ENCODE data around the gene DAP. TPM values are rescaled to one million over a fixed set of nuclear protein-coding genes. Genes with fewer than 3 reads are reported as not detected.

The DAP gene
- total and polyA plus RNA-seq, 10 of the 15 experiments (the other 5 are each of a cell fraction or from before 2014, with no cell fraction given): 12.9 to 130 (median 49.9) TPM

GRCh38 chr5:10691826-10692785 lies 68.9 kb downstream of the DAP start (continued):
- TF ChIP-seq CTCF (IDR thresholded peaks at IDR 0.05 in 2 of 3, conservative IDR thresholded peaks at IDR 0.05 in 1 of 3; ENCODE audit: control insufficient read depth in 2 of 3, extremely low read depth in 1 of 3, insufficient read depth in 1 of 3, low read depth in 3 of 3, low read length in 3 of 3): no peak
- no peak for TF ChIP-seq REST (IDR thresholded peaks at IDR 0.05; ENCODE audit: low read depth, low read length)
- TF ChIP-seq IKZF2 (IDR thresholded peaks at IDR 0.05): no peak
- no peak for TF ChIP-seq MEF2B (IDR thresholded peaks at IDR 0.05; ENCODE audit: partially characterized antibody, poor library complexity, severe bottlenecking)
- no peak for TF ChIP-seq BRCA1 (IDR thresholded peaks at IDR 0.05; ENCODE audit: low read depth, low read length)
- no peak for TF ChIP-seq SIN3A (IDR thresholded peaks at IDR 0.05; ENCODE audit: low read depth, low read length)
- no peak for TF ChIP-seq MYB (IDR thresholded peaks at IDR 0.05; ENCODE audit: borderline replicate concordance, low read depth, low read length)
- no peak for TF ChIP-seq SKIL (IDR thresholded peaks at IDR 0.05; ENCODE audit: low read depth, poor library complexity, severe bottlenecking)

Data from GM12878 (cell line).